PC-9 (cell line): ENCODE results near the gene ETV7. TPM values are rescaled to one million over a fixed set of nuclear protein-coding genes. Genes with fewer than 3 reads are reported as not detected.

Experiments
- BruUV-seq: library from RNA; stranded (reverse); fragments of 400-500 nt; replicated peaks from 2 replicates; lab custom pipeline; 2021; lab: Mats Ljungman, UMichigan
- CTCF ChIA-PET: fragments of 300-600 bp; sonication (Branson Sonifier 250); formaldehyde crosslinking; loops from one replicate; lab custom pipeline; 2022; ENCODE audit warnings: antibody characterized with exemption; lab: Charles Lee
- POLR2A ChIA-PET: fragments of 300-600 bp; sonication (Branson Sonifier 250); formaldehyde crosslinking; loops from one replicate; lab custom pipeline; 2022; ENCODE audit warnings: antibody characterized with exemption; ENCODE audit not compliant: unreplicated experiment; lab: Charles Lee
- DNase-seq, 2 experiments: peaks; one replicate each; pipeline versions ENCODE4 v3.0.0 to v3.0.0-alpha.2; 2015 to 2022; ENCODE audit warnings: mixed read lengths in 1 of 2
- H2AFZ ChIP-seq: fragments of 200-600 bp; sonication (generic); 2 replicates; pipeline ENCODE4 v1.8.1; 2017; ENCODE audit warnings: antibody characterized with exemption
- H3F3A ChIP-seq: fragments of 200-600 bp; sonication (generic); 2 replicates; pipeline ENCODE4 v1.8.1; 2017; ENCODE audit warnings: antibody characterized with exemption, mild to moderate bottlenecking, low read depth; ENCODE audit not compliant: insufficient read depth
- H3K27ac ChIP-seq: fragments of 200-600 bp; sonication (generic); 2 replicates; pipeline ENCODE4 v1.6.1; 2016; ENCODE audit warnings: mixed run types
- H3K27me3 ChIP-seq: fragments of 200-600 bp; sonication (generic); 2 replicates; pipeline ENCODE4 v1.6.1; 2016; ENCODE audit warnings: low read depth, mixed run types; ENCODE audit not compliant: insufficient read depth
- H3K36me3 ChIP-seq: fragments of 200-600 bp; sonication (generic); 2 replicates; pipeline ENCODE4 v1.6.1; 2016; ENCODE audit warnings: low read depth, mixed run types
- H3K4me1 ChIP-seq: fragments of 200-600 bp; sonication (generic); replicated peaks from 2 replicates; pipeline ENCODE4 v1.6.1; 2016; ENCODE audit warnings: mixed run types; ENCODE audit not compliant: insufficient read depth
- H3K4me2 ChIP-seq: fragments of 200-600 bp; sonication (generic); 2 replicates; pipeline ENCODE4 v1.6.1; 2017; ENCODE audit warnings: mixed run types
- H3K4me3 ChIP-seq: fragments of 200-600 bp; sonication (generic); 2 replicates; pipeline ENCODE4 v1.6.1; 2016; ENCODE audit warnings: mixed run types
- H3K79me2 ChIP-seq: fragments of 200-600 bp; sonication (generic); 2 replicates; pipeline ENCODE4 v1.6.1; 2017; ENCODE audit warnings: low read depth, mixed run types
- H3K9me2 ChIP-seq: fragments of 200-600 bp; sonication (generic); 2 replicates; pipeline ENCODE4 v1.8.1; 2017; ENCODE audit warnings: mild to moderate bottlenecking; ENCODE audit not compliant: insufficient read depth
- H3K9me3 ChIP-seq: fragments of 200-600 bp; sonication (generic); 2 replicates; pipeline ENCODE4 v1.8.1; 2016; ENCODE audit warnings: low read depth; ENCODE audit not compliant: insufficient read depth
- H4K20me1 ChIP-seq: fragments of 200-600 bp; sonication (generic); 2 replicates; pipeline ENCODE4 v1.8.1; 2017; ENCODE audit not compliant: insufficient read depth
- EZH2 ChIP-seq: fragments of 200-600 bp; sonication (generic); IDR thresholded peaks from 2 replicates; pipeline ENCODE4 v1.8.0; 2017; ENCODE audit warnings: antibody characterized with exemption, low read depth
- intact Hi-C: fragments of 100-400 bp; cut with micrococcal nuclease; formaldehyde crosslinking; loops from one replicate; pipeline ENCODE4 v1.10.0; 2022; ENCODE audit not compliant: unreplicated experiment
- total RNA-seq: library from RNA; stranded (reverse); gene quantifications from 2 replicates; pipeline ENCODE4 v1.2.3, GENCODE V29; 2021
- TF ChIP-seq, protein P1 (sequence below): fragments of 200-600 bp; sonication (generic); conservative IDR thresholded peaks from 2 replicates; pipeline ENCODE4 v1.6.1; 2017; ENCODE audit warnings: mixed run types, antibody characterized with exemption, mild to moderate bottlenecking, moderate library complexity

ETV7 gene
- total RNA-seq, 1 experiment from 2014 or later: 0.57 TPM

DNA sequence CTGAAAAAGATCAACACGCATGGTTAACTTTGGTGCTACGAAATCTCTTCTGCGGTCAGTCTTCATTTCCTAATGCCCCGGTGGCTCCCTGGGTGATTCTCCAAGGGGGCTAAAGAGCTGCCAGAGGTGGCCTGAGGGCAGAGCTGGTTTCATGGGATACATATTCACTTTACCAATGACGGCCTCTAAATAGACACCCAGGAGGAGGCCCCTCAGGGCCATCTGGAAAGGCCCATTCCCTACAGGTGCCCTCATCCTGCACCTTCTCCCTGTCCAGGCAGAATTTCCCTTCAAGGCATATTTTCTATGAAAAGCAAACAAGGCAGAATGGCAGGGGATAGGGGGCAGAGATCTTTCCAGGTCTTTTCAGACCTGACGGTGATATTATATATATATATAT, 63.3 kb downstream of the ETV7 start:
- no peak overlapping the region for H3K27ac ChIP-seq
- intact Hi-C loops: no loop called here
- no peaks in the 10 kb centered on the region for H3K4me1 ChIP-seq
- CTCF ChIA-PET: no interaction called here
- H3K36me3 ChIP-seq: no peaks in the 10 kb centered on the region
- H3K4me2 ChIP-seq: no peak overlapping the region
- no peak for DNase-seq
- TF ChIP-seq EZH2: no peak
- TF ChIP-seq, protein P1, sequence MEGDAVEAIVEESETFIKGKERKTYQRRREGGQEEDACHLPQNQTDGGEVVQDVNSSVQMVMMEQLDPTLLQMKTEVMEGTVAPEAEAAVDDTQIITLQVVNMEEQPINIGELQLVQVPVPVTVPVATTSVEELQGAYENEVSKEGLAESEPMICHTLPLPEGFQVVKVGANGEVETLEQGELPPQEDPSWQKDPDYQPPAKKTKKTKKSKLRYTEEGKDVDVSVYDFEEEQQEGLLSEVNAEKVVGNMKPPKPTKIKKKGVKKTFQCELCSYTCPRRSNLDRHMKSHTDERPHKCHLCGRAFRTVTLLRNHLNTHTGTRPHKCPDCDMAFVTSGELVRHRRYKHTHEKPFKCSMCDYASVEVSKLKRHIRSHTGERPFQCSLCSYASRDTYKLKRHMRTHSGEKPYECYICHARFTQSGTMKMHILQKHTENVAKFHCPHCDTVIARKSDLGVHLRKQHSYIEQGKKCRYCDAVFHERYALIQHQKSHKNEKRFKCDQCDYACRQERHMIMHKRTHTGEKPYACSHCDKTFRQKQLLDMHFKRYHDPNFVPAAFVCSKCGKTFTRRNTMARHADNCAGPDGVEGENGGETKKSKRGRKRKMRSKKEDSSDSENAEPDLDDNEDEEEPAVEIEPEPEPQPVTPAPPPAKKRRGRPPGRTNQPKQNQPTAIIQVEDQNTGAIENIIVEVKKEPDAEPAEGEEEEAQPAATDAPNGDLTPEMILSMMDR: no peak
- H2AFZ ChIP-seq: no peak overlapping the region
- no peaks in the 10 kb centered on the region for H3K9me3 ChIP-seq
- no TSS peak for BruUV-seq
- H4K20me1 ChIP-seq: no peaks in the 10 kb centered on the region
- H3K79me2 ChIP-seq: no peaks in the 10 kb centered on the region
- H3K9me2 ChIP-seq: no peaks in the 10 kb centered on the region
- POLR2A ChIA-PET: no interaction called here
- no peaks in the 10 kb centered on the region for H3K27me3 ChIP-seq
- H3F3A ChIP-seq: no peaks in the 10 kb centered on the region
- H3K4me3 ChIP-seq: no peak overlapping the region

DNA sequence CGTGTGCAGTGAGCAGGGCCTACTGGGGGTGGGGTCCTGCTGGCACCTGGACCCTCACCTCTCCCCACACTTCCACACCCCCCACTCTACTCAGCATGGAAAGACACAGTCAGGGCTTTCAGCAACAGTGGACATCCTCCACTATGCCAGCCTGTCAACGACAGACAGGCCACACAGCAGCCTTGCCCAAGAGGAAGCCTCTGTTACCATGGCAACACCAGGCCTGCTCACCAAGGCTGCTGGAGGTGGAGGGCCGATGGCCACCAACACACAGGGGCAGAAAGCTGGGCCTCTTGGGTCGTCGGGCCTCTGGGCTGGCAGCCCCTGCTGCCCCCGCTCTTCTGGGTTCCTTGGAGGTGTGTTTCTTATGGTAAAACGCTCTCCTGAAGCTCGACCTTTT, 64.4 kb downstream of the ETV7 start:
- Histone ChIP-seq H3K79me2 (no peaks in the 10 kb centered on the region), H3K4me1 (no peaks in the 10 kb centered on the region), H3K36me3 (no peaks in the 10 kb centered on the region), H3K4me2 (no peak overlapping the region), H2AFZ (no peak overlapping the region), H3K27ac (no peak overlapping the region), H3F3A (no peaks in the 10 kb centered on the region), H3K9me3 (no peaks in the 10 kb centered on the region), H3K4me3 (no peak overlapping the region), H3K9me2 (no peaks in the 10 kb centered on the region), H4K20me1 (no peaks in the 10 kb centered on the region), H3K27me3 (no peaks in the 10 kb centered on the region)
- DNase-seq: no peak
- no peak for TF ChIP-seq EZH2
- TF ChIP-seq, protein P1: no peak
- BruUV-seq: no TSS peak
- ChIA-PET CTCF (no interaction called here), POLR2A (no interaction called here)
- intact Hi-C loops: no loop called here

DNA sequence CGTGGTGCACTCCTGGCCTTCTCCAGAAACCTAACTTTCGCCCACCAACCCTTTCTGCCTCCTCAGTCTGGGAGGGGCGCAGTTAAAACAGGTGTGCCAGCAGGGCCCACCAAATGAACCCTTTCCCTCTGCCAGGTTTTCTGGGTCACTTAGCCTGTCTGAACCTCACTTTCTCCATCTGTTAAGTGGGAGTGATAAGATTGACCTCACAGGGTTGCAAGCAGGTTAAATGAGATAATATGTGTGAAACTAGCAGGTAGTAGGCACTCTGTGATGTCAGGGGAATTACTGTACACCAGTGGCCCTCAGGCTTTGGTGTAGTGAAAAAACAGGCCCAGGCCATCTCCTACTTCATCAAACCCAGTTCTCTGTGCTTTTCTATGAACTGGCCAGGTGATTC, 64.9 kb downstream of the ETV7 start:
- H3K4me2 ChIP-seq: no peak overlapping the region
- no peaks in the 10 kb centered on the region for H4K20me1 ChIP-seq
- no peaks in the 10 kb centered on the region for H3K9me2 ChIP-seq
- no peak for TF ChIP-seq EZH2
- TF ChIP-seq, protein P1: no peak
- ChIA-PET CTCF (no interaction called here), POLR2A (no interaction called here)
- H3K36me3 ChIP-seq: no peaks in the 10 kb centered on the region
- no peak overlapping the region for H3K27ac ChIP-seq
- H3K27me3 ChIP-seq: no peaks in the 10 kb centered on the region
- H2AFZ ChIP-seq: no peak overlapping the region
- H3K79me2 ChIP-seq: no peaks in the 10 kb centered on the region
- DNase-seq: no peak
- no peaks in the 10 kb centered on the region for H3K9me3 ChIP-seq
- no peaks in the 10 kb centered on the region for H3F3A ChIP-seq
- no peak overlapping the region for H3K4me3 ChIP-seq
- no TSS peak for BruUV-seq
- no peaks in the 10 kb centered on the region for H3K4me1 ChIP-seq
- intact Hi-C loops: no loop called here
